Measurements from ENCODE around the gene NR2F1. TPM values are rescaled to one million over a fixed set of nuclear protein-coding genes. Genes with fewer than 3 reads are reported as not detected.

Gene NR2F1
- total and polyA plus RNA-seq, 4 experiments from 2014 or later, result not detected

DNA sequence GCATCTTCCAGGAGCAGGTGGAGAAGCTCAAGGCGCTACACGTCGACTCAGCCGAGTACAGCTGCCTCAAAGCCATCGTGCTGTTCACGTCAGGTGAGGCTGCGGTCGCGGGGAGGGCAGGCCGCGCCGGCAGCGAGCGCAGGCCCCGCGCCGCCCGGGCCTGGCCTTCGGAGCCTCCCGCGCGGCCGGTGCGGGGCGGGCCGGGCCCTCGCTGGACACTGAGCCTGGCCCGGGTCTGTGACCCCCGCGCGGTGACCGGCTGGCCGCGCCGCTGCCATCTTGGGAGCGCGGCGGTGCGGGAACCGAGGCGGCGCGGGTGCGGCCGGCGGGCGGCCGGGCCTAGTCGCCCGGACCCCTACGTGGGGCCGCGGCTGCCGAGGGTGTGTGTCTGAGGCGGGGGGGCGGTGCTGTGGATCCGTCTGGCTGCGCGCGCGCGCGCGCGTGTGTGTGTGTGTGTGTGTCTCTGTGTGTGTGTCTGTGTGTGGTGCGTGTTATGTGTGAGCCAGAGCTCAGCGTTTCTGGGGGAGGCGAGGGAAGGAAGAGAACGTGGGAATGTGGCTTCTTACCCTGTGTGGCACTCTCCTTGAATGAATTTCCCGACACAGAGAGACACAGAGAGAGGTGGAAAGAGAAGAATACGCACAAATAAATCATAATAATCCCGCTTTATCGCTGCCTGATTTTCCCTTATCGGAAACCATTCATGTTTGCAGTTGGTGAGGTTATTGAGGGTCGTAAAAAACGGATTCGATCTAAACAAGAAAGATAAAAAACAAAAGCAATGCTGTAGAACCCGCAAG lies 5.5 kb downstream of the NR2F1 start:
- Histone ChIP-seq H3K4me3 (ENCODE audit: low read length in 2 of 2) (no peak overlapping the region), H3K9me3 (ENCODE audit: control insufficient read depth in 1 of 2, low read length in 2 of 2) (no peaks in the 10 kb centered on the region), H3K27me3 (ENCODE audit: insufficient read depth, low read length) (peaks cover 66% of the 10 kb centered on the region), H3K36me3 (ENCODE audit: insufficient read depth, low read length) (no peaks in the 10 kb centered on the region), H3K27ac (ENCODE audit: low read depth, low read length) (no peak overlapping the region), H3K4me1 (ENCODE audit: insufficient read depth, low read length) (peaks cover 7% of the 10 kb centered on the region)
- H3K36me3 Mint-ChIP-seq, result peaks cover 3 to 5% of the 10 kb centered on the region in 2 donors
- H3K27me3 Mint-ChIP-seq, result peaks cover 51 to 64% of the 10 kb centered on the region in 2 donors
- CTCF ChIA-PET (ENCODE audit: partially characterized antibody), result interaction anchor here (0.7 to 1.0 kb wide), 2 partner anchors 14 to 19 kb away, joined by 3 to 4 read pairs; no protein-coding TSS in a partner anchor
- H3K4me3 Mint-ChIP-seq, result peak overlapping the region in 7 of 8 donors; percentile 33 to 81 (median 72)
- peak overlapping the region in 4 of 7 donors; percentile 61 to 93 (median 82) for H3K27ac Mint-ChIP-seq
- H3K9me3 Mint-ChIP-seq, result peaks cover 0 to 24% (median 18%) of the 10 kb centered on the region in 8 donors
- no peak for DNase-seq
- POLR2A ChIA-PET (ENCODE audit: partially characterized antibody), result interaction anchor here (1.2 kb wide), 1 partner anchor 32 kb away, joined by 4 read pairs; no protein-coding TSS in a partner anchor
- intact Hi-C loops (cut with micrococcal nuclease), result loop anchor here (10.0 kb wide), 1 partner anchor 1026 kb away; the partner anchor contains the start of genes KIAA0825 and SLF1
- H3K4me1 Mint-ChIP-seq, result peaks cover 11 to 26% (median 12%) of the 10 kb centered on the region in 4 donors

DNA sequence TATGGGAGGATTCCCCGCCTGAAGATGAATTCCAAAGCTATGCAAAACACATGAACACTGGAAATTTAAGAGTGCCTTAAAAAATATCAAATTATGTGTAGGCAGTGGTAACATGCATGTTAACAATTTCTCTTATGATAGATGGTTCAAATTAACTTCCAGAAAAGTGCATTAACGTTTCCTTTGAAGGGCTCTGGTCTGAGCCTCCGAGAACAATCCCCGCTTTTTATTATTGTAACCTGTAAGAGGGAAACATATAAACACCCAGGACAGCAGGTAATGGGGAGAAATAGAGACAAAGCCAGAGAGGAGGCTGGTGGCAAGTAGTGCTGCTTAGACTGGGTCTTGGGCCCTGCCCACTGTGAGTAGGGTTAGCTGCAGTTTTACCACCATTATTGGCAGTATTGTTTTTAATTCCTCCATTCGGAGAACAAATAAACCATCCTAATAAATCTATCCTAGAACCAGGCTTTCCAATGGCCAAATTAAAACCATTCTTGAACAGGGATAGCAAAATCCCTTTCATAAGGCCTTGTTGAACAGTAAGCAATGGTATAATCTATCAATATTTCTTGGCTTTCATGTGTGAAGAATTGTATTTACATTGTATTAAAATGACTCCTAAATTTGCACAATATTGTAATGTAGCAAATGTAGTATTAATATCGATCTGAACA lies 6.3 kb downstream of the NR2F1 start:
- intact Hi-C loops (cut with micrococcal nuclease), result loop anchor here (10.0 kb wide), 1 partner anchor 1026 kb away; the partner anchor contains the start of genes KIAA0825 and SLF1
- Histone ChIP-seq H3K4me1 (ENCODE audit: insufficient read depth, low read length) (peaks cover 4% of the 10 kb centered on the region), H3K9me3 (ENCODE audit: control insufficient read depth in 1 of 2, low read length in 2 of 2) (no peaks in the 10 kb centered on the region), H3K27ac (ENCODE audit: low read depth, low read length) (no peak overlapping the region), H3K36me3 (ENCODE audit: insufficient read depth, low read length) (no peaks in the 10 kb centered on the region), H3K27me3 (ENCODE audit: insufficient read depth, low read length) (peaks cover 71% of the 10 kb centered on the region), H3K4me3 (ENCODE audit: low read length in 2 of 2) (no peak overlapping the region)
- ChIA-PET POLR2A (ENCODE audit: partially characterized antibody) (no interaction called here), CTCF (ENCODE audit: partially characterized antibody) (interaction anchor here (1.0 kb wide), 1 partner anchor 18 kb away, joined by 3 read pairs; no protein-coding TSS in a partner anchor)
- H3K27me3 Mint-ChIP-seq, result peaks cover 54 to 67% of the 10 kb centered on the region in 2 donors
- peaks cover 3 to 5% of the 10 kb centered on the region in 2 donors for H3K36me3 Mint-ChIP-seq
- peak overlapping the region in 4 of 7 donors; percentile 61 to 93 (median 81) for H3K27ac Mint-ChIP-seq
- peak overlapping the region in 6 of 8 donors; percentile 4 to 81 (median 73) for H3K4me3 Mint-ChIP-seq
- peaks cover 0 to 30% (median 17%) of the 10 kb centered on the region in 8 donors for H3K9me3 Mint-ChIP-seq
- peaks cover 9 to 26% (median 13%) of the 10 kb centered on the region in 4 donors for H3K4me1 Mint-ChIP-seq
- DNase-seq, result no peak

DNA sequence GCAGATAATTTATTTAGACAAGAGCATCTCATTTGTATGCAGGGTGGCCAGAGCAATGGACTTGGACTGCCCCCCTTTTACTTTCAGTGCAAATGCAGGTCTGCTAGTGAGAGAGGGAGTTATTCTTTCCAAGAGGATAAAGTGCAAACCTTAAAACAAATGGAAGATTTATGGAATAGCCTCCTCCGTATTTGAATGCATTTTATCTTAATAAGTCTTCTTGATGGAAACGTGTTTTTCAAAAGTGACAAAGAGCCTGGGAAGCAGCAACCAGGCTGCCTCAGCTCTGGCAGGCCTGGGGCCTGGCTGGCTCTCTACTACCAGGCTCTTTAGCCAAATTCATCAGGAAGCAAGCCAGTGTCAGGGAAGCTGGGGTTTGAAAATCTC lies 6.8 kb downstream of the NR2F1 start:
- ChIA-PET POLR2A (ENCODE audit: partially characterized antibody) (no interaction called here), CTCF (ENCODE audit: partially characterized antibody) (no interaction called here)
- intact Hi-C loops (cut with micrococcal nuclease), result loop anchor here (10.0 kb wide), 1 partner anchor 1025 kb away; the partner anchor contains the start of genes KIAA0825 and SLF1
- no peaks in the 10 kb centered on the region for H3K9me3 ChIP-seq (ENCODE audit: control insufficient read depth in 1 of 2, low read length in 2 of 2)
- no peak overlapping the region for H3K4me3 ChIP-seq (ENCODE audit: low read length in 2 of 2)
- H3K27me3 ChIP-seq (ENCODE audit: insufficient read depth, low read length), result peaks cover 77% of the 10 kb centered on the region
- Mint-ChIP-seq H3K9me3 (peaks cover 0 to 35% (median 21%) of the 10 kb centered on the region in 8 donors), H3K4me3 (no peak overlapping the region), H3K27me3 (peaks cover 59 to 71% of the 10 kb centered on the region in 2 donors), H3K36me3 (peaks cover 3 to 5% of the 10 kb centered on the region in 2 donors), H3K27ac (peak overlapping the region in 1 of 7 donors; percentile 85), H3K4me1 (peaks cover 9 to 26% (median 13%) of the 10 kb centered on the region in 4 donors)
- no peak for DNase-seq
- no peak overlapping the region for H3K27ac ChIP-seq (ENCODE audit: low read depth, low read length)
- no peaks in the 10 kb centered on the region for H3K36me3 ChIP-seq (ENCODE audit: insufficient read depth, low read length)
- H3K4me1 ChIP-seq (ENCODE audit: insufficient read depth, low read length), result peaks cover 4% of the 10 kb centered on the region

DNA sequence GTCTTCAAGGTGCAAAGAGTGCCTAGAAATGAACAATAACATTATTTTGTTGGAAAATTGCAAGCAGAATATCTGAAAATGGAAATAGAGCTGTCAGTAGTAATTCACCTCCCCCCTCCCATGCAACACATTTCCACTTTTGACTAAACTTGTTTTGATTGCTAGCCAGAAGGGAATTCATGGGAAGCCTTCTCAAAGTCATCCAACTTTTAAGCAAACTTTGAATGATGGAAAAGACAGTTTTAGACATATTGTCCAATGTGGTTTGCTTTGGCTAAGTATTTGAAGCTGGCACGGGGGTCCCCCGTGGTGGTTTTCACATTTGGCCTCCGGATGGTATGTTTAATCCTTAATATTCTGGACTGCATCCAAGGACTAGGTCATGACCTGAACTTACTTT lies 7.5 kb downstream of the NR2F1 start:
- no peak overlapping the region for H3K4me3 Mint-ChIP-seq
- no peaks in the 10 kb centered on the region for H3K9me3 ChIP-seq (ENCODE audit: control insufficient read depth in 1 of 2, low read length in 2 of 2)
- ChIA-PET CTCF (ENCODE audit: partially characterized antibody) (interaction anchor here (1.4 kb wide), 1 partner anchor 8 kb away, joined by 4 read pairs; the partner anchor contains the start of gene NR2F1), POLR2A (ENCODE audit: partially characterized antibody) (no interaction called here)
- intact Hi-C loops (cut with micrococcal nuclease), result no loop called here
- no peak overlapping the region for H3K4me3 ChIP-seq (ENCODE audit: low read length in 2 of 2)
- H3K27me3 ChIP-seq (ENCODE audit: insufficient read depth, low read length), result peaks cover 83% of the 10 kb centered on the region
- no peak for DNase-seq
- peak overlapping the region in 1 of 7 donors; percentile 85 for H3K27ac Mint-ChIP-seq
- no peak overlapping the region for H3K27ac ChIP-seq (ENCODE audit: low read depth, low read length)
- H3K4me1 ChIP-seq (ENCODE audit: insufficient read depth, low read length), result peaks cover 4% of the 10 kb centered on the region
- H3K36me3 Mint-ChIP-seq, result peaks cover 3 to 5% of the 10 kb centered on the region in 2 donors
- H3K27me3 Mint-ChIP-seq, result peaks cover 65 to 76% of the 10 kb centered on the region in 2 donors
- peaks cover 9 to 28% (median 12%) of the 10 kb centered on the region in 4 donors for H3K4me1 Mint-ChIP-seq
- no peaks in the 10 kb centered on the region for H3K36me3 ChIP-seq (ENCODE audit: insufficient read depth, low read length)
- peaks cover 0 to 40% (median 25%) of the 10 kb centered on the region in 8 donors for H3K9me3 Mint-ChIP-seq

DNA sequence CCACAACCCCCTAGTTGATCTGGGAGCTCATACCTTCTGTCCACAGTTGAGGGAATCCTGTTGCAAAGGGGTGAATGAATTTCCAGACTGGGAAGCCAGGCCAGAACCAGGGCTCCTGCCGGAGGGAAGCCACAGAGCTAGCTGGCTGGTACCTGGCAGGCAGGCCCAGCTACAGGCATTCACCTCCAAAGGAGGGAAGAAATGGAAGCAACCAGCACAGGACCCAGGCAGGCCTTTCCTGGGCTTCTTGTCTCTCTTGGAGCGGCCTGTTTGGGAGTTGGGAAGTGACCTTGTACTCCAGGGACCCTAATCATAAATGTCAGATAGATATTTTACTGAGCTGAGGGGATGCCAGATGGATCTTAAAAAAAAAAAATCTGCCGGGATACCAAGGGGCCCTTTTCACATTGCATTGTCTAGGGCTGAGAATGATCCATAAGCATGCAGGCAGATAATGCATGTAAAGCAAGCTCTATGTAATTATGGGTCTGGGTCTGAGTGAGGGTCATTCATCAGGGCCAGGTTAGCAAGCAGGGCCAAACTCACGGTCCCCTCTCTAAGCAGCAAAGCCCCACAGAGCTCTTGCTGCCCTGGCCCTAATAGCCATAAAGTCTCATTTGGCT lies 8.4 kb downstream of the NR2F1 start:
- intact Hi-C loops (cut with micrococcal nuclease), result no loop called here
- Histone ChIP-seq H3K27ac (ENCODE audit: low read depth, low read length) (no peak overlapping the region), H3K4me1 (ENCODE audit: insufficient read depth, low read length) (peaks cover 8% of the 10 kb centered on the region), H3K27me3 (ENCODE audit: insufficient read depth, low read length) (peaks cover 84% of the 10 kb centered on the region), H3K4me3 (ENCODE audit: low read length in 2 of 2) (no peak overlapping the region), H3K9me3 (ENCODE audit: control insufficient read depth in 1 of 2, low read length in 2 of 2) (no peaks in the 10 kb centered on the region), H3K36me3 (ENCODE audit: insufficient read depth, low read length) (no peaks in the 10 kb centered on the region)
- Mint-ChIP-seq H3K4me3 (no peak overlapping the region), H3K27me3 (peaks cover 65 to 76% of the 10 kb centered on the region in 2 donors), H3K27ac (no peak overlapping the region), H3K4me1 (peaks cover 8 to 27% (median 13%) of the 10 kb centered on the region in 4 donors), H3K9me3 (peaks cover 0 to 44% (median 30%) of the 10 kb centered on the region in 8 donors), H3K36me3 (peaks cover 2 to 5% of the 10 kb centered on the region in 2 donors)
- ChIA-PET CTCF (ENCODE audit: partially characterized antibody) (interaction anchor here (1.4 kb wide), 1 partner anchor 9 kb away, joined by 4 read pairs; the partner anchor contains the start of gene NR2F1), POLR2A (ENCODE audit: partially characterized antibody) (no interaction called here)
- no peak for DNase-seq

DNA sequence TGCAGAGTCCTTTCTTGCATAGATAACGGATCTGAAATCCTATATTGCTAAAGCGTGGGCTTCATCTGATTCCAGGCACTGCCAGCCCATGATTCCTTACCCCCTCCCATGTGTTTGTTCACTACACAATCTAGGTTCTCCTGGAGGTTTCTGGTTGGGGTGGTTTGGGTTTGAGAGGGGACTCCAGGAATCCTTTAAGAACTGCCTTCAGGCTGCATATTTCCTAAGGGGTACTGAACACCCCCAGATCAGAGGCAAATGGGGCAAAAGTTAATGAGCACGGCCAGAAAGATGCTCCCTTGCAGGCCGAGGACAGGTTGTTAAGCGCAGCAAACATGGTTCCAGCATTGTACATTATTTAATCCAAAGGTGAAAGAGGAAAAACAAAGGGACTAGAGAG lies 9.9 kb downstream of the NR2F1 start:
- H3K9me3 ChIP-seq (ENCODE audit: control insufficient read depth in 1 of 2, low read length in 2 of 2), result no peaks in the 10 kb centered on the region
- CTCF ChIA-PET (ENCODE audit: partially characterized antibody), result no interaction called here
- intact Hi-C loops (cut with micrococcal nuclease), result no loop called here
- peak overlapping the region in 1 of 7 donors; percentile 37 for H3K27ac Mint-ChIP-seq
- no peaks in the 10 kb centered on the region for H3K36me3 ChIP-seq (ENCODE audit: insufficient read depth, low read length)
- H3K9me3 Mint-ChIP-seq, result peaks cover 0 to 34% (median 22%) of the 10 kb centered on the region in 8 donors
- peaks cover 6 to 21% (median 11%) of the 10 kb centered on the region in 4 donors for H3K4me1 Mint-ChIP-seq
- peaks cover 65 to 70% of the 10 kb centered on the region in 2 donors for H3K27me3 Mint-ChIP-seq
- H3K27me3 ChIP-seq (ENCODE audit: insufficient read depth, low read length), result peaks cover 83% of the 10 kb centered on the region
- H3K4me3 ChIP-seq (ENCODE audit: low read length in 2 of 2), result no peak overlapping the region
- H3K4me1 ChIP-seq (ENCODE audit: insufficient read depth, low read length), result peaks cover 9% of the 10 kb centered on the region
- POLR2A ChIA-PET (ENCODE audit: partially characterized antibody), result no interaction called here
- peaks cover 0 to 2% of the 10 kb centered on the region in 2 donors for H3K36me3 Mint-ChIP-seq
- no peak overlapping the region for H3K4me3 Mint-ChIP-seq
- no peak overlapping the region for H3K27ac ChIP-seq (ENCODE audit: low read depth, low read length)
- no peak for DNase-seq

All from CD4-positive, alpha-beta memory T cell (primary cell).